HG02938 (cell line): Measurements from ENCODE around the gene ACAP1.
"Not testable (repeated sequence)": the region's sequence is repeated elsewhere in the genome, so short reads cannot be mapped to it uniquely, and the experiment has no call there.

Experiments used
- ATAC-seq: cut with Tn5 transposase; IDR thresholded peaks from one replicate; pipeline ENCODE4 v1.9.1; 2021; ENCODE audit warnings: mild to moderate bottlenecking, moderate library complexity; ENCODE audit not compliant: unreplicated experiment

ACAP1 gene

DNA sequence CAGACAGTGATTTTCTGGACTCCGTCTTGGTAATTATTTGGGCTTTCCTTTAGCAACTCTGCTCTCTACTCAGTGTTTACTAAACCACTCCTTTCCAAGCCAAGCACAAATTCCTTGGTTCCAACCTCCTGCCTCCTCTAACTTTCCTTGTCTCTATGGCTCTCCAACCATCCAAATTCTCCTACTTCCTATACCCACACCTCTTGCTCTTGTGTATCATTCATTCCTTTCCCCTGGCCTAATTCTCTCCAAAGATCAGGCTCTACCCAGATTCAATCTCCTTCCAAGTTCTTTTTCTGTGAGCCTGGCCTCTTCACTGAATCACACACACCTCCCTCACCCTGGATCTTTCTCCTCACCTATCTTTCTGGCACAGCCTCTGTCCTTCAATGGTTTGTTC, 8.3 kb upstream of the ACAP1 start:
- no peak for ATAC-seq

DNA sequence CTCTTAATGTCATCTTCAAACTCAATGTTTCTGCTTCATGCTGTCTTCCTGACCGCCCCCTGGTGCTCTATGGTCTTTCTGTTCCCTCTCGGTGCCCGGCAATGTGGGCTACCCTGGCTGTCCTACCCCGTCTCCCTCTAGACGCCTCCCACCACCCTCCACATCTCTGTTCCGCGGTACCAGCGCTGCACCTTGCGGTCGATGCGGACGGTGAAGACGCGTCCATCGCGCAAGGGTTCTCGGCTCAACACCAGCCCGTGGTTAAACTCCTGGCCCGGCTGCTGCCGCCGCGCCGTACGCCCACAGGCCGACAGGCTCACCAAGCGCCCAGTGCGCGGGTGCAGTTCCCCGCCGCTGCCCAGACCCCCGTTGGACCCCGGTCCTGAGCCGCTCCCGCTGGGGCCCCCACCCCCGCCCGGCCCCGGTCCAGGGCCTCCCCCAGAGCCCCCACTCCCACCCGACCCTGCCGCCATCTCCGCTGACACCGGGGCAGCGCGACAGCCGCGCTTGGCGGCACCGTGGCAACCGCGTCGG, 7.4 kb upstream of the ACAP1 start, which contains the start of gene NEURL4:
TSS of gene NEURL4 (minus strand) at position 496 of the 534 bp plus-strand sequence. CDS start at position 473, 23 bp downstream.
- ATAC-seq: peak; percentile 6

DNA sequence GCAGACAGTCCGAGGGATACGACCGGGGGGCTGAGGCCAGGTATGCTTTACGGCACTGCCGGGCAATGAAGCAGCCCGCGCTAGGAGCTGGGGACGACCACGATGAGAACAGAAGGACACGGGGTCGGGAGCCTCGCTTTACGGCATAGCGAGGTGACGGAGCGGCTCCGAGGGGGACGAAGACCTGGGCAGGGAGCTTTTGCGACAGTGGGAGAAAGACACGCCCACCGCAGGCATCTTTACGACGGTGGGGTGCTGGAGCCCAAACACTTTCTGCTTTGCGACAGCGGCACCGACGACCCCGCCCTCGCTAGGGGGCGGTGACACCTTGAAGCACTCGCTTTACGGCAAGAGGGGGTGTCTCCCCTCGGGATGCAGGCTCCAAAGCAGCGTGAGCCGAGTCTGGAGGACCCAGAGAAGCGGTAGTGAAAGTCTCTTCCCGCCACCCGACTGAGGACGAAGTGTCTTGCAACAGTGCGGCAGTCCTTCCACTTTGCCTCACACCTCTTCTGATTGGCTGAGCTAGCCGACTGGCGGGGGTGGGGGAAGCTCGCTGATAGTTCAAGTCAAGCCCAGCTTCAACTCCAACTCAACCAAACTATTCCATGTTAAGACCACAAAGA, 6.8 kb upstream of the ACAP1 start:
- peak; percentile 63 for ATAC-seq

DNA sequence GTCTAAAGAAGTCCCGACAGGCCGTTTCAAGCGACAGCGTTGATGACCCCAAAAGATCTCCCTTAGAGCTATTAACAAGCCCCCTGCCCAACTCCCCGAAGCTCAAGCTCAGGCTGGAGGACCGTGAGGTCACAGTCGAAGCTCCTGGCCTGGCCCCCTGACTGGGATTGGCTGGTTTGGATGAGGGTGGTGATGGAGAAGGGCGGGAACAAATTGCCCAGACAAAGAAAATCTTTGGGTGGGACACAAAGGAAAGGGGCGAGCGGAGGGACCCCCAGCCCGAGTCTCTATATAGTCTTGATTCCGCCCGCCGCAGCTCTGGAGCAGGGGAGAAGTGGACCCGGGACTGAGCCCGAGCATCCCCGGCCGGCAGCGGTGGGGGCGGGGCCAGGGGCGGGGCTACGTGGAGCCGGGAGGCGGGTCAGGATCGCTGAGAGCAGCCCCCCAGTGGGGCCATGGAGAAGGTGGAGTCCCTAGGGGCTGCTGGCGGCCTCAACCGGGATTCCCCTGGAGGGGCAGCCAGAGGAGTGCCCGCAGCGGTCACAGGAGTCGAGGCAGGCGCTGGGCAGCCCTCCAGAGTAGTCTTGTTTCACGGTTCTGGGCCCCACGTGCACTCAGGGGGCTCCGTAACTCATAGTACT, 6.2 kb upstream of the ACAP1 start:
- ATAC-seq: peak; percentile 37

DNA sequence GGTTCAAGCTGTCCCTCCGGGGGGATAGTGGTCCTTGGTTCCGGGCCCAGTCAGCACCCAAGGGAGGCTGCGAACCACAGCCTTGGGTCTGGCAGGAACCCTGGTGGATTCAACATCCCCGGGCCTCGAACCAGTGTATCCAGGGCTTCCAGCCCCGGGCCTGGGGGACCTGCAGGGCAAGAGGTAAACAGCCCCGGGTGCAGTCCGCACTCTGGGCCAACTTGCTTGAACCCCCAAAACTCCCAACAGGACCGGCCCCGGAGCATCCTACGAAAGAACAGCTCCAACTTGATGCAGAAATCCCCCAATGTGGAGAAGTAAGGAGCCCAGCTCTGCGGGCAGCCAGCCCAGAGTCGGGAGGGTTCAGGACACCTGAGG, 5.7 kb upstream of the ACAP1 start:
- no peak for ATAC-seq

DNA sequence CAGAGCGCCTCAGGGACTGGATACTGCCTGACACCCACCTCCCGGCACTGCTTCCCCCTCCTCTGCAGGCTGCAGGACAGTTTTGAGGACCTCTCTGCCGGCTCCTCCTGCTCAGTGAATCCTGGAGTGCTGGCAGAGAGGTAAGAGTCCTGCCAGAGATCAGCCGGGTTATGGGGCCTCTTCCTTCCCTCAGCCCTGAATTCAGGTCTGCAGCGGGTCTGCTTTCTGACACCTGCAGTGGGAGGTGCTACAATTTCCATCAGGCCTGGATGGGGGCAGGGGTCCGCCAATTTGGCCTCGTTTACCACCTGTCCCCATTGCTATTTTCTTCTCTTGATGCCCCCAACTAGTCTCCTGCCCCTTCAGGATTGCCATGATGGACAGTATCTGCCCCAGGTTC, 4.2 kb upstream of the ACAP1 start:
- ATAC-seq: no peak

DNA sequence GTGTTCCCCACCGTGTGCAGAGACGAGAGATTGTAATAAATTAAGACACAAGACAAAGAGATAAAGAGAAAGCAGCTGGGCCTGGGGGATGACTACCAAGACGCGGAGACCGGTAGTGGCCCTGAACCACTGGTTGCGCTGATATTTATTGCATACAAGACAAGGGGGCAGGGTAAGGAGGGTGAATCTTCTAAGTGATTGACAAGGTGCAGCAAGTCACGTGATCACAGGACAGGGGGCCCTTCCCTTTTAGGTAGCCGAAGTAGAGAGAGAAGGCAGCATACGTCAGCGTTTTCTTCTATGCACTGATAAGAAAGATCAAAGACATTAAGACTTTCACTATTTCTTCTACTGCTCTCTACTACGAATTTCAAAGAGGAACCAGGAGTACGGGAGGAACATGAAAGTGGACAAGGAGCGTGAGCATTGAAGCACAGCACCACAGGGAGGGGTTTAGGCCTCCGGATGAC, 3.7 kb upstream of the ACAP1 start:
- ATAC-seq: not testable (repeated sequence)

DNA sequence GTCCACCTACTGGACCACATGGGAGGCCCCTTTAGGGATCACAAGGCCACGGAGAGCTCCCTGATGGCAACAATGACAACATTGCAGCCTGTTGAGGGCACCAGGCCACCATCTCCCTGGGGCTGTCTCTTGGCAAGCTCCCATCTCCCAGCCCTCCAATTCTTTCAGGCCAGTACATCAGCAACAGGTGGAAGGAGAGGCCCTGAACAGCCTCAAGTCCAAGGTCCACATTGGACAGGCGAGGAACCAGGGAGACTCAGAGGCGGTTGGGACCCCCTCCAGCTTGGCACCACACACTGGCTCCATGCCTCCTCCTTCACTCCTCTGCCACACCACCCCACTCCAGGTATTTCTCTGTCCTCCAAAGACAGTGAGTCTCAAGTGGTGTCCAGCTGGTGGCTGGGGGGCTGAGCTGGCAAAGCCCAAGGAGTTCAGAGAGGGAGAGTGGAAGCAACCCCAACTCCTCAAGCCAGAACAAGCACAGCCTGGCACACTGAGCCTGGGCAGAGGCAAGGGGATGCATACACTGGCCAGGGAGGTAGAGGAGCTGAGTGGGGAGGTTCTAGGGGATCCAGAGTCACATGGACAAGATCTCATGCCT, 1.3 kb upstream of the ACAP1 start:
- no peak for ATAC-seq

DNA sequence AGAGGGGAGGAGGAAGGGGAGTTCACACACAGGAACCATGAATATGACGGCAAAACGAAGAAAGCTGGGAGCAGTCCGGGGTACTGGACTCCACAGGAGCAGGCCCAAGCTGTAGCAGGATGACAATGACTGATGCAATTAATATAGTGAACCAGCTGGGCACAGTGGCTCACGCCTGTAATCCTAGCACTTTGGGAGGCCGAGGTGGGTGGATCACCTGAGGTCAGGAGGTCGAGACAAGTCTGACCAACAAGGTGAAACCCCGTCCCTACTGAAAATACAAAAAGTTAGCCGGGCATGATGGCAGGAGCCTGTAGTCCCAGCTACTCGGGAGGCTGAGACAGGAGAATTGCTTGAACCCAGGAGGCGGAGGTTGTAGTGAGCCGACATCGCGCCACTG, 564 bp upstream of the ACAP1 start:
- not testable (repeated sequence) for ATAC-seq

DNA sequence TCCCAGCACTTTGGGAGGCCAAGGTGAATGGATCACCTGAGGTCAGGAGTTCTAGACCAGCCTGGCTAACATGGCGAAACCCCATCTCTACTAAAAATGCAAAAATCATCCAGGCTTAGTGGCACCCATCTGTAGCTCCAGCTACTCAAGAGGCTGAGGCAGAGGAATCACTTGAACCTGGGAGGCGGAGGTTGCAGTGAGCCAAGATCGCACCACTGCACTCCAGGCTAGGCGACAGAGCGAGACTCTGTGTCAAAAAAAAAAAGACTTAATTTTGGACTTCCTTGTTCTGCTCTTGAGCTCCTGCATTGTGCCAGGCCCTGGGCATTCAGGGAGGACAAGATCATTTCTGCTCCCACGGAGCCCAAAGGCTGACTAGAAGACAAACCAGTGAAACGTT, 1.3 kb downstream of the ACAP1 start:
- not testable (repeated sequence) for ATAC-seq

DNA sequence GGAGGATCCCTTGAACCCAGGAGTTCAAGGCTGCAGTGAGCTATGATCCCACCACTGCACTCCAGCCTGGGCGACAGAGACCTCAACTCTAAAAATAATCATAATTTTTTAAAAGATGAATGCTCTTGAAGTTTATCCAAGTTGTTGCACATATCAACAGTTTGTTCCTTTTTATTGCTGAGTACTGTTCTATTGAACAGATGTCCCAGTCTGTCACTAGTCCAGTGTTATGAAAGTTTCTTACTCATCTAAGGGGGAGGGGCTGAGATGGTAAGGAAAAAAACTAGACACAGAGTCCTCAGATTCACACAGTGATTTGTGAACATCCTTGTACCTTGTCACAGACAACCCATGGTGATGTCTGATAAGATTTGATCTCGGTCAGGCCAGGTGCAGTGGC, 3.9 kb downstream of the ACAP1 start:
- no peak for ATAC-seq

DNA sequence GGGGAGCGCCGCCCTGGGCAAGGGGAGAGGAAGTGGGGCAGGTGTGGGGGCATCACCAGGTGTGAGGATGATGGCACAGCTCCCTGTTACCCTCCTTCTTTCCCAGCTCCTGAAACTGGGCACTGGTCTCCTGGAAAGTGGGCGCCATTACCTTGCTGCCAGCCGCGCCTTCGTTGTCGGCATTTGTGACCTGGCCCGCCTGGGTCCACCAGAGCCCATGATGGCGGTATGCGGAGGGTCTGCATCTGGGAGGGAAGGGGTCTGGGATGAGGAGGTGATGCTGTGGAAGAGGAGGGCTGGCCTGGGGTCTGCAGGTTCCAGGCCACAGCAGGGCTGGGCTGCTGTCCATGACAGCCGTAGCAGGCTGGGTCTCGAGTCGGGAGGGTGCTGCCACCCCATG, 5.5 kb downstream of the ACAP1 start:
- ATAC-seq: no peak

DNA sequence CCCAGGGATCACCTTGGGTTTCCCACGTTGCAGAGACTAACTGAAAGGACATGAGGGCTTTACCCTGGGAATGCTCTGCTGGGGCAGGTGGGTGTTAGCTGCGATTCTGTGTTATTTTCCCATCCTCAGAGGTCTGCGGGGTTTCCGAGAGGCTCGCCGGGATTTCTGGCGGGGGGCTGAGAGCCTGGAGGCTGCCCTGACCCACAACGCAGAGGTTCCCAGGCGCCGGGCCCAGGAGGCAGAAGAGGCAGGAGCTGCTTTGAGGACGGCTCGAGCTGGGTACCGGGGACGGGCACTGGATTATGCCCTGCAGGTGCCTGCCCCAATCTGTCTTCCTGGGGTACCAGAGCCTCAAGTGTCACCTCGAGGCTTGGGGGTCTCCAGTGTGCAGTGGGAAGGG, 6.9 kb downstream of the ACAP1 start:
- no peak for ATAC-seq

DNA sequence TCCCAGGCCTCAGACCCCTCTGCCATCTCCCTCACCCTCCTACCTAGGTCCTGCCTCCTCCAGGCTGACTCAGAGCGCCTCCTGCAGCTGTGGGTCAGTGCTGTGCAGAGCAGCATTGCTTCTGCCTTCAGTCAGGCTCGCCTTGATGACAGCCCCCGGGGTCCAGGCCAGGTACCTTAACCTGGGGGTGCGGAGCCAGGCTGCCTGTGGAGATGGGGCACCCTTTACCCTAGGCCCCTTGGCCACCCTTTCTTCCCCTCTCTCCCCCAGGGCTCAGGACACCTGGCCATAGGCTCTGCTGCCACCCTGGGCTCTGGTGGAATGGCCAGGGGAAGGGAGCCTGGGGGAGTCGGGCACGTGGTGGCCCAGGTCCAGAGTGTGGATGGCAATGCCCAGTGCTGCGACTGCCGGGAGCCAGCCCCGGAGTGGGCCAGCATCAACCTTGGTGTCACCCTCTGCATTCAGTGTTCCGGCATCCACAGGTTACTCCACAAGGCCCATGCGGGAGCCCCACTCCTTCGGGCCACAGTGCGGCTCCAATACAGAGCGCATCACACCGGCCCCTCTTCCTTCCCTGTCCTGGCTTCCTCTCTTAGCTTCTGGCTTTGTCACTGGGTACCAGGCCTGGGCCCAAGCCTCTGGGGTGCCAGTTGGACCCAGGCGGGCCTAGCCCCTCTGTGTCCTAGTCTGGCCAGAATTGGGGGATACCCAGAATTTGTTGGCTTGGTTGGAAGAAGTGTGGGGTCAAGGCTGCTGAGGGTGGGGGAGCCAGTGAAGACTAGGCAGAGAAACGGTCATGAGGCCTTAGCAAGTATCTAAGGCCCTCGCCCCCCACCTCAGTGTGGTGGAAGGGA, 10.7 kb downstream of the ACAP1 start:
- no peak for ATAC-seq

DNA sequence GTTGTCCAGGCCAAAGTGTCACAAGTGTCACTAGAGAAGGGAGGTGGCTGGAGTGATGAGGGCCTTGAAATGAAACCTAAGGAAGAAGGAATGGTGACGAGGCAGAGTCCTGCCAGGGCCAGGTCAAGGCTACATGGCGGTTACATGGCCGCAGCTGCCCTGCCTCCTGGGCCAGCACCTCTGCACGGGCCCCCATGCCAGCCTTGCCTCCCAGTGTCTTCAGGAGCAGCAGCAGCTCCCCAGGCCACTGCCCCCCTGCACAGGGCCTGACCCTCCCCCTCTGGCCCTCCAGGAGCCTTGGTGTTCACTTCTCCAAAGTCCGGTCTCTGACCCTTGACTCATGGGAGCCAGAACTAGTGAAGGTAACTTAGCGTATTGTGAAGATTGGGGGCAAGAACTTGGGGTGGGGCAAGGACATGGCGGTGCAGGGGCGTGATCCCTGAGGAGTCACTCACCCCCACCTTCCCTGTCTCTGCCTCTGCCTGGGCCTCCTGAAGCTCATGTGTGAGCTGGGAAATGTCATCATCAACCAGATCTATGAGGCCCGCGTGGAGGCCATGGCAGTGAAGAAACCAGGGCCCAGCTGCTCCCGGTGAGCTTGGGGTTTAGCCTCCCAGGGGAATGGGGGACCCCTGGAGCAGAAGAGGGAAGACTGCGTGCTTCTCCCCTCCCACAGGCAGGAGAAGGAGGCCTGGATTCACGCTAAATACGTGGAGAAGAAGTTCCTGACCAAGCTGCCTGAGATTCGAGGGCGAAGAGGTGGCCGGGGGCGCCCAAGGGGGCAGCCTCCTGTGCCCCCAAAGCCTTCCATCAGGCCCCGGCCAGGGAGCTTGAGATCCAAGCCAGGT, 11.5 kb downstream of the ACAP1 start:
- ATAC-seq: no peak

DNA sequence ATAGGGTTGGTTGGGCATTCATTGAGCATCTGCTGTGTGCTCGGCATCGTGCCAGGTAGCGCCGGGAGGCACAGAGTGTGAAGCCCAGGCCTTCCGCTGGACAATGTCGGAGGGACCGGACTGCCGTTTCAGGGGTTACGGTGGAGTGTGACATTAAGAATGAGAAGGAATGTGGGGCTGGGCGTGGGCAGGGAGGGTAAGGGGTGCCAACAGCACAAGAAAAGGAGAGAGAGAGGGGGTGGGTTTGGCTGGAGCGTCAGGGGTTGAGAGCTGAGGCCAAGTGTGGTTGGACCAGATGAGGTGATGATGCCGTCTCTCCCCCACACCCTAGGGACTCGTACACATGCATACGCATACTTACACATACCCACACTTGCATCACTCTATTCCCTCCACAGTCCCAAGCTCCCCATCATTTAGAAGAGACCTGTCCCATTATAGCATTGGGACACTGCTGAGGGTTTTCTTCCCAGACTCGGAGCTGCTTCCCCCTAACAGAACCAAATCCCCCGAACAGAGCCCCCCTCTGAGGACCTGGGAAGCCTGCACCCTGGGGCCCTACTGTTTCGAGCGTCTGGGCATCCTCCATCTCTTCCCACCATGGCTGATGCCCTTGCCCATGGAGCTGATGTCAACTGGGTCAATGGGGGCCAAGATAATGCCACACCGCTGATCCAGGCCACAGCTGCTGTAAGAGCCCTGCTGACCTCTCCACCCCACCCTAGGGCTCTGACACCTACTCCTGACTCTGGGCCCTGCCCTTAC, 12.3 kb downstream of the ACAP1 start:
- ATAC-seq: no peak

DNA sequence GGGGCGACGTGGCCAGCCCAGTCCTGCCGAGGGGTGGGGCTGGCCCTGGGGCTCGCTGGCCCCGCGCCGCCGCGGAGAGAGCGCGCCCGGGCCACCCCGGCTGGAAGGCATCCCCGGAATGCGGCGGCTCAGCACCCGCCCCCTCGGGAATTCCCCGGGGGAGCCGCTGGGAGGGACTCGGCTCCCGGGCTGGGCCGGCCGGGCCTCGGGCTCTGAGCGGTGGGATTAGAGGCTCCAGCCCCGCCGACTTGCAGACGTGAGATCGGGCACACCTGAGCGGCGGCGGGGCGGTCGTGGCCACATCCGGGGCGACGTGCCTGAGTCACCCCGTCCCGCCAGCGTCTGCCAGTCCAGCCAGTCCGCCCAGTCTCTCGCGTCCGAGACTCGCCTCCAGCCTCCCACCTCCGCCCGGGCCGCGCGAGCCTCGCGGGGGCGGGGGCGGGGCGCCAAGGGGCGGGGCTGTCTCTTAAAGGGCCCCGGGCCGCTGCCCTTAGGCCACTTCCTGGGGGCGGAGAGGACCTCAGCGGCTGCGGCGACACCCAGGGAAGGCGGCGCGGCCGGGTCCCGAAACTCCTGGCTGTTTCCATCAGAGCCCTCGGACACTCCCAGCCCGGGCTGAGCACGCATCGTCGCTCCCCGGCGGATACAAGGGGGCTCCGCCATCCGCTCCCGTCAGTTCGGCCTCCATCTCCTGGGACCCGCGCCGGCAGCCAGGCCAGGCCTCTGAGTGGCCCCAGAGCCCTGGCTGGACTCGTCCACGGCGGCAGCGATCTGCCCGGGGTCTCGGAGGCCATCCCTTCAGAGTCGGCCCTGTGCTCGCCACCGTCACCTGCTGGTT, 15.6 kb downstream of the ACAP1 start, which contains the start of gene KCTD11:
TSS of gene KCTD11 (plus strand) at position 498 of the 838 bp plus-strand sequence.
- ATAC-seq: peak; percentile 45

DNA sequence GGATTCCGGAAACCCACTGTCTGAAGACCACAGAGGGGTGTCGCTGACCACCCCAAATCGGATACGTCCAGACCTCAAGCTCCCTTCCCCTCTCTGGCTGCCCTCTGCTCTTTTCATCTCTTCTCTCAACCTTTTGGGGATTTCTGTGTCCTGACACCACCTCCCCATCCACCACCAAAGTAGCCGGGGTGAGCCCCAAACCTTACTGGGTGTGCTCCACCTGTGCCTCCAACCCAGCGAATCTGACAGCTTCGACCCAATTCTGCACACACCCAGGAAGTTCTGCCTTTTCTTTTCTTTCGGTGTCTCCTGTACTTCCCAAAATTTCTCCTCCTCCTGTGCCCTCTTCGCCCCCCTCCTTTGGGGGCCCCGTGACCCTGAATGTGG, 16.2 kb downstream of the ACAP1 start:
- peak; percentile 22 for ATAC-seq
